Esophagus squamous epithelium (tissue), 4 donors: ENCODE results near the gene RSBN1L.

Source experiments
- CTCF ChIP-seq, 6 experiments: fragments of 450-650 bp in 4 of 6; fragments of 200-600 bp in 2 of 6; sonication (generic) in 2 of 6; IDR thresholded peaks; one replicate each; pipeline ENCODE4 v1.5.1; 2016 to 2019; ENCODE audit warnings: antibody characterized with exemption in 6 of 6, mild to moderate bottlenecking in 4 of 6, moderate library complexity in 4 of 6
- POLR2A ChIP-seq, 4 donors: fragments of 450-650 bp; IDR thresholded peaks; one replicate each; pipeline ENCODE4 v1.6.1; 2017; ENCODE audit warnings: antibody characterized with exemption in 4 of 4, mild to moderate bottlenecking in 4 of 4, moderate library complexity in 3 of 4

- TF ChIP-seq POLR2A (IDR thresholded peaks at IDR 0.05) (no peak), CTCF (IDR thresholded peaks at IDR 0.05) (no peak)
Measured at GRCh38 chr7:77680266-77680665, 16.0 kb upstream of the RSBN1L start.
